HEK293 (cell line): Measurements from ENCODE around the gene DYNLL1.
A peak's percentile ranks its signal among the peaks of the same experiment; 100 is the strongest.

ENCODE experiments used
- FEZF1 ChIP-seq: fragments of 450-650 bp; formaldehyde crosslinking; IDR thresholded peaks from 2 replicates; pipeline ENCODE4 v1.5.1; 2016; ENCODE audit warnings: missing biosample characterization, missing genetic modification characterization
- GLIS1 ChIP-seq: fragments of 450-650 bp; formaldehyde crosslinking; IDR thresholded peaks from 2 replicates; pipeline ENCODE4 v1.5.1; 2016; ENCODE audit warnings: missing biosample characterization, missing genetic modification characterization
- GLIS2 ChIP-seq: fragments of 450-650 bp; formaldehyde crosslinking; IDR thresholded peaks from 2 replicates; pipeline ENCODE4 v1.5.1; 2016; ENCODE audit warnings: missing biosample characterization, missing genetic modification characterization
- MYNN ChIP-seq: fragments of 450-650 bp; formaldehyde crosslinking; IDR thresholded peaks from 2 replicates; pipeline ENCODE4 v1.5.1; 2016; ENCODE audit warnings: missing biosample characterization, missing genetic modification characterization, borderline replicate concordance
- PATZ1 ChIP-seq: fragments of 450-650 bp; formaldehyde crosslinking; IDR thresholded peaks from 2 replicates; pipeline ENCODE4 v1.5.1; 2016; ENCODE audit warnings: missing biosample characterization, missing genetic modification characterization
- PRDM10 ChIP-seq: fragments of 450-650 bp; formaldehyde crosslinking; IDR thresholded peaks from 2 replicates; pipeline ENCODE4 v1.5.1; 2016; ENCODE audit warnings: missing biosample characterization, missing genetic modification characterization
- PRDM4 ChIP-seq: fragments of 450-650 bp; formaldehyde crosslinking; IDR thresholded peaks from 2 replicates; pipeline ENCODE4 v1.5.1; 2017; ENCODE audit warnings: missing biosample characterization, missing genetic modification characterization
- SP2 ChIP-seq: fragments of 450-650 bp; formaldehyde crosslinking; IDR thresholded peaks from 2 replicates; pipeline ENCODE4 v1.5.1; 2016; ENCODE audit warnings: missing biosample characterization, missing genetic modification characterization
- YY1 ChIP-seq: fragments of 450-650 bp; formaldehyde crosslinking; IDR thresholded peaks from 2 replicates; pipeline ENCODE4 v1.5.1; 2018; ENCODE audit warnings: missing biosample characterization, missing genetic modification characterization
- ZBTB10 ChIP-seq: fragments of 450-650 bp; formaldehyde crosslinking; IDR thresholded peaks from 2 replicates; pipeline ENCODE4 v1.5.1; 2016; ENCODE audit warnings: missing biosample characterization, missing genetic modification characterization
- ZBTB17 ChIP-seq: fragments of 450-650 bp; formaldehyde crosslinking; IDR thresholded peaks from 2 replicates; pipeline ENCODE4 v1.5.1; 2016; ENCODE audit warnings: missing biosample characterization, missing genetic modification characterization
- ZBTB6 ChIP-seq: fragments of 450-650 bp; formaldehyde crosslinking; IDR thresholded peaks from 2 replicates; pipeline ENCODE4 v1.5.1; 2017; ENCODE audit warnings: missing biosample characterization, missing genetic modification characterization
- ZIC2 ChIP-seq: fragments of 450-650 bp; formaldehyde crosslinking; IDR thresholded peaks from 2 replicates; pipeline ENCODE4 v1.5.1; 2016; ENCODE audit warnings: missing biosample characterization, missing genetic modification characterization
- ZNF214 ChIP-seq: fragments of 450-650 bp; formaldehyde crosslinking; IDR thresholded peaks from 2 replicates; pipeline ENCODE4 v1.5.1; 2017; ENCODE audit warnings: missing biosample characterization, mild to moderate bottlenecking, missing genetic modification characterization, borderline replicate concordance
- ZNF335 ChIP-seq: fragments of 450-650 bp; formaldehyde crosslinking; conservative IDR thresholded peaks from 2 replicates; pipeline ENCODE4 v1.5.1; 2016; ENCODE audit warnings: missing biosample characterization, missing genetic modification characterization
- ZNF341 ChIP-seq: fragments of 450-650 bp; formaldehyde crosslinking; IDR thresholded peaks from 2 replicates; pipeline ENCODE4; 2016; ENCODE audit warnings: low read depth, missing biosample characterization, missing genetic modification characterization
- ZNF362 ChIP-seq: fragments of 450-650 bp; formaldehyde crosslinking; IDR thresholded peaks from 2 replicates; pipeline ENCODE4 v1.5.1; 2016; ENCODE audit warnings: missing biosample characterization, missing genetic modification characterization
- ZNF404 ChIP-seq: fragments of 450-650 bp; formaldehyde crosslinking; IDR thresholded peaks from 2 replicates; pipeline ENCODE4 v1.5.1; 2017; ENCODE audit warnings: missing biosample characterization, missing genetic modification characterization
- ZNF561 ChIP-seq: fragments of 450-650 bp; IDR thresholded peaks from 2 replicates; pipeline ENCODE4 v1.5.1; 2018; ENCODE audit warnings: missing biosample characterization, missing genetic modification characterization, borderline replicate concordance
- ZNF654 ChIP-seq: fragments of 450-650 bp; formaldehyde crosslinking; IDR thresholded peaks from 2 replicates; pipeline ENCODE4 v1.5.1; 2016; ENCODE audit warnings: low read depth, missing biosample characterization, missing genetic modification characterization
- ZNF660 ChIP-seq: fragments of 450-650 bp; IDR thresholded peaks from 2 replicates; pipeline ENCODE4 v1.5.1; 2018; ENCODE audit warnings: missing biosample characterization, mild to moderate bottlenecking, missing genetic modification characterization
- ZXDB ChIP-seq: fragments of 450-650 bp; formaldehyde crosslinking; IDR thresholded peaks from 2 replicates; pipeline ENCODE4 v1.5.1; 2016; ENCODE audit warnings: missing biosample characterization, missing genetic modification characterization

DYNLL1 gene

GRCh38 chr12:120496413-120497340 lies 764 bp downstream of the DYNLL1 start (continued):
- TF ChIP-seq ZBTB6 (tag by site-specific recombination) (0 out of 2 replicates have a peak, but pooled peaks have one; percentile 40), ZIC2 (tag by site-specific recombination) (peak; percentile 70), PATZ1 (tag by site-specific recombination) (peak; percentile 76; the same call in 1 of the 2 replicates), FEZF1 (tag by site-specific recombination) (no peak), ZXDB (tag by site-specific recombination) (peak; percentile 25; the same call in 1 of the 2 replicates), ZNF404 (no peak), ZNF335 (tag by site-specific recombination) (peak; percentile 63), ZNF214 (no peak), ZBTB17 (tag by site-specific recombination) (0 out of 2 replicates have a peak, but pooled peaks have one; percentile 28), ZNF660 (no peak), ZNF561 (tag by site-specific recombination) (peak; percentile 30; the same call in 1 of the 2 replicates), PRDM4 (0 out of 2 replicates have a peak, but pooled peaks have one; percentile 9), ZBTB10 (tag by site-specific recombination) (0 out of 2 replicates have a peak, but pooled peaks have one; percentile 28), PRDM10 (tag by site-specific recombination) (peak; percentile 93), YY1 (tag by site-specific recombination) (no peak), ZNF341 (peak; percentile 88), GLIS1 (tag by site-specific recombination) (peak; percentile 91), SP2 (tag by site-specific recombination) (peak; percentile 39; the same call in 1 of the 2 replicates), ZNF654 (tag by site-specific recombination) (peak; percentile 45), MYNN (0 out of 2 replicates have a peak, but pooled peaks have one; percentile 15), ZNF362 (peak; percentile 91), GLIS2 (tag by site-specific recombination) (peak; percentile 51)
